NCI-H187 treated with DMSO at 0.1 percent for 48 hours (cell line): ENCODE measurements around the gene RASSF1.

Experiments used
- DNase-seq: peaks from one replicate; lab custom pipeline; 2025; lab: John Stamatoyannopoulos, UW

Gene RASSF1

DNA sequence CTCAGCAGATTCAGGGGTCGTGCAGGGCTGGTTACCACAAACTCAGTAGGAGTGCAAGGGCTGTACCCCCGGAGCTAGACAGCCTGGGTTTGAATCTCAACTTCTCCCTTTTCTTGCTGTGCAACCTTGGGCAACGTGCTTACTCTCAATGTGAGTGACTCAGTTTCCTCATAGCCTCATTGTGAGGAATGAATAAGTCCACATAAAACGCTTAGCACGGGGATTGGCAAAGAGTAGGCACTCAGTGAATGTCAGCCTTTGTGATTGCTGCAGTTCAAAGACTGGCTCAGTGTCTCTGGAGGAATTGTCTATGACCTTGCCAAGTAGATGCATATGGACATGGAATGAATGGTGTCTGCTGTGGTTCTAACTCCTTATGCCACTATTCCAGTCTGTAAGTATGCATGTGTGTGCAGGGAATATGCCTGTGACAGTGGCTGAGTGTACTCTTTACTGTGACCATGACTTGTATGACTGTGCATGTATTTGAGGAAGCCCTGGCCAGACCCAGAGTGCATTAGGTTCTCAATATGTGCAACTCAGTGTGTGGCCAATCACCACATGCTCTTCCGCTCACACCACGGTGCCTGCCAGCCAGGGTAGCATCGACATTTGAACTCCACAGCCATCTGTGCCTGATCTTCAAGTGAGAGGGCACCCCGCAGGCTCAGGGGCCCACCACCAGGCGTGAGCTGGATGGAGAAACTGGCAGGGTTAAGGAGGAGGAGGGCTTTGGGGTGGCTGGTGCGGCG, 40.5 kb downstream of the RASSF1 start:
- no peak for DNase-seq

DNA sequence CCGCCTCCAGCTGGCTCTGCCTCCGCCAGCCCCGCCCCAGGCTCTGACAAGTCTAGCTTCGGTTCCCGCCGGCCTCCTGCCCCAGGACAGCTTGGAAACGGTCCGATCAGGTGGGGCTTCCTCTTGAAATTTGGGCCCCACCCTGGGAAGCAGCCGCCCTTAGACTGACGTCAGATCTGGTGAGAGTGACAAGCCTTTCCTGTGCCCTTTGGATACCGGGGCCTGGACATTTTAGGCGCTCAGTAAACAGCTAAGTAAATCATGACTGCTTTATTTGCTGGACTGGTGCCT, 41.1 kb downstream of the RASSF1 start:
- DNase-seq, result no peak

DNA sequence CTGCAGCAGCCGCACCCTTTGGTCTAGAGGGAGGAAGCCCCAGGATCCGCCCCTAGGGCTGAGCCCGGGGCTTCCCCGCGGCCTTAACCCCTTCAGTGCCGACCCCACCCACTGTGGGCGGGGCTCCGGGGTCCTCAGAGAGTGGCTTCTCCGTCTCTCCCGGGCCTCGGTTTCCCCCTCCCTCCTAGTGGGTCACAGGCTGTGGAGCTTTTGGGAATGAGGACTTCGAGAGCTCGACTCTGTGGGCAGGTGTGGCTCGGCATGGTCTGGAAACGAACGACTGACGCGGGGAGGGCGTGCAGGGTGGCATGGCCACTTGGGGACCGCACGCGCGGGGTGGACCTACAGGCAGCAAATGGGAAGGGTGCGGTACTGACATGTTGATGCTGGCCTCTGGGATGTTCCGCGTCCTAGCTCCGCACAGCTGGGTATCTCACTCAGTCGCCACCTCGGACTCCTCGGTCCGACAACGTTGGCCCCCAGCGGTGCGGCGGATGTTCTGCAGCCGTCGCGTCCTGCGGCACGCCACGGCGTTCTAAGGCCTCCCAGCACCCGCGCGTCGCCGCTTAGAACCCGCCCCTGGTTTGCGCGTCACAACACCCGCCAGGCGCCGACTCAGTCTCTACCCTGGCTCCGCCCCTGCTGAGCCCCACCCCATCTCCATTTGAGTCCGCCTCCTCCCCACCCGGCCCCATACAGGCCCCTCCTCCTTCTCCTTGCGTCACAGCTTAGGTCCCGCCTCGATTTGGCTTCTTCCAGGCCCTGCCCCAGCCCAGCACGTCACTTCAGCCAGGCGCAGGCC, 41.6 kb downstream of the RASSF1 start, which contains the start of the genes HYAL3 and NAA80:
TSS of gene HYAL3 (minus strand) at position 570 of the 802 bp plus-strand sequence. CDS start 3,803 bp downstream, outside the sequence.
TSS of gene NAA80 (minus strand) at position 570 of the 802 bp plus-strand sequence. CDS start 1,942 bp downstream, outside the sequence.
- peak; percentile 68 for DNase-seq

DNA sequence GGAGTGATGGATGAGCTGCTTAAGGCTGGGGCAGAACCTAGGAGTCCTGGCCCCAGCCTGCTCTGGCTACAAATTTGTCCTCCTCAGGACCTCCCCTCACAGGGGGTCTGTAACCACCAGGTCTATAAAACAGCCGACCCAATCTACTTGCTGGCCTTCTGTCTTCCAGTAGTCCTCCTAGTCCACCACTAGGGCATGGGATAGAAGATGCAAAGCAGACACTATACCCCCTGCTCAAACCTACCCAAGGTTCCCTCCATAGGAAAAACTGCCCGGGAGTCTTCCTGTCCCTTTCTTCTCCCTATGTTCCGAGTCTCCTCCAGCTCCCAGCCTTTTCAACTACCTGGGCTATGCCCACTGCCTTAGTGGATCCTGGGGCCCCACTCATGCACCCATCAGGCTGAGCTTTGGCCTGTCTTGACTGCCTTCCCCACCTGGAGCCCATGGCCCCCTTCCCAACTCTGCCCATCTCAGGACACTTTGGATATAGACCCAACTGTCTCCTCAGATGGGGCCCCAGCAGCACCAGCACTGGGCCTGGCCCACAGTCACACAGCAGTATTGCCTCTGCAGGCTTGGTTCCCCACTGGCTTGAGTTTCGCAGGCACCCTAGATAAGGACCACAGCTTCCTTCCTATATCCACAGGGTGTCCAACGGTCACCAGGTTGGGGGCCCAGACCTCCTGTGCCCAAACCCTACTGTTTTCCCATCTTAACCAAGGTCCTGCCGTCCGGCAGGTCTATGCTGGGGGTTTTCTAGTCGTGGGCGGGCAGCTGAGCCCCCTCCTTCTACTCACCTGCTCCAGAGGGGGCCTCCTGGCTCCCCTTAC, 42.5 kb downstream of the RASSF1 start:
- no peak for DNase-seq

DNA sequence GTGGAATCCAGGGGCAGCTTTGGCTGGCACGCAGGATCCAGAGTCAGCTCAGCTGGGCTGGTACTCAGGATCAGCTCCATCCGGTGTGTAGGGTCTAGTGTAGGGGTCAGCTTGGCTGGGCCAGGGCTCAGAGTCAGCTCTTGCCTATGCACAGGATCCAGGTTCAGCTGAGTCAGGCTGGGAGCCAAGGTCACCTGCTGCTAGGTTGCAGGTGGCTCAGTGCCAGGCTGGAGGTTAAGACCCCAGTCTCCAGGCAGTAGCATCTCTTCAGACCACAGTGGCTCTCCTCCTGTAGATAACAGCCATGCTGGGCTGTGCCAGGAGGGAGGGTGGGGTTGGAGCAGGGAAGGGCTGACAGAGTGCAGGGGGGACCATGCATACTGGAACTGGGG, 43.3 kb downstream of the RASSF1 start:
- DNase-seq, result no peak

DNA sequence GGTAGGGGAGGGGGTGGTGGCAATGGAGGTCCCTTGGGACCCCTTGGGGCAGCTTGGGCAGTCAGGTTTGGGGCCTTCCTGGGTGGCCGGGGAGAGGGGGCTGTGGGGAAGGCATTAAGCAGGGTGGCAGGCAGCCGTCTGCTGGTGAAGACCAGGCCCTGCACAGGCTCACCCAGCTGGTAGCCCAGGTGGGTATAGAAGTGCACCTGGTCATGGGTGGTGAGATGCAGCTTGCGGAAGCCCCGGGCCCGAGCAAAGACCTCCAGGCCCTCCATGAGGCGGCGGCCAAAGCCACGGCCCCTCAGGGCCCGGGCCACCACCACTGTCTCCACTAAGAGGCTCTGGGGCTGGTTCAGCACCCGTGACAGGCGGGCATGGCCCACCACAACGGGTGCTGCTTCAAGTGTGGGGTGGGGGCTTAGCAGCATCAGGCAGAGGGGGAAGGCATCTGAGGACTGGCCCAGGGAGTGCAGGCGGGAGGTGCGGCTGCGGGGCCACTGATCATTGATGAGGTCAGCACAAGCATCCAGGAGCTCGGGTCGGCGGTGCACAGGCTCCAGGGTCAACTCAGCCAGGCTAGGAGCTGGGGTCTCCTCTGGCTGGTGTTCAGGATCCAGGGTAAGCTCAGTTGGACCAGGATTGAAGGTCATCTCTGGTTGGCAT, 43.8 kb downstream of the RASSF1 start:
- DNase-seq, result no peak

DNA sequence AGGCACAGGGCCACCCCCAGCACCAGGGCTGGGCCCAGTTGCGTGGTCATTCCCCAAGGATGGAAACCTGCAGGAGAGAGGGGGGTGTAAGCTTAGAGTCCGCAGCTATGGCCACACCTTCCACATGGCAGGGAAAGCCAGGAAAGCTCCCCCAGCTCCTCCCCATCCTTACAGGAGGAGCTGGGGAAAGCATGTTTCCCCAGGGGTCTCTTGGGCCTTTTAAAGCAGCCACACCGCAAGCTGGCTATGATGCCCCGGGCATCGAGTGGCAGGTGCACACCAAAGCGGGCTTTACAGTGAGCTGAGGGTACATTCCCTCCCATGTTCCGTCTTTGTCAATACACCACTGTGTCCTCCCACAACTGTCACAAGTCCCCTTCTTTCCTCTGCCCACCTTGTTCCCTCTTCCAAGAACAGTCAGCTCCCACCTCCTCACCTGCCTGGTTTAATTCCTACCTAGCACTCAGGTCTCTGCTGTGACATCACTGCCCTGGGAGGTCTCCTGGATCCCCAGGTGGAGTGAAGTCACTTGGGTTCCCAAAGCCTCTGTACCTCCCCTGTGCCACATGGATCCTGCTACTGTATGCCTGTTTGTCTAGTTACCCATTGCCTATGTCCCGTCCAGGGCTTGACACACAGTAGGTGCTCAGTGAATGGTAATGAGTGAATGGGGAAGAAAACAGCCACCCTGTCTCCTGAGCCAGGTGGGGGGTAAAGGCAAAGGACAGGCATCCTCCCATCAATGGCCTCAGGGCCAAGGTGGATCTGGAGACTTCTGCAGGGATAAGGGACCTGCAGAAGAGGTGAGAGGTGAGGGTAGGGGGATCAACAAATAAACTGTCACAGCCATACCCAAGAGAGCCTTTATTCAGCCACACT, 44.8 kb downstream of the RASSF1 start:
- DNase-seq, result no peak

DNA sequence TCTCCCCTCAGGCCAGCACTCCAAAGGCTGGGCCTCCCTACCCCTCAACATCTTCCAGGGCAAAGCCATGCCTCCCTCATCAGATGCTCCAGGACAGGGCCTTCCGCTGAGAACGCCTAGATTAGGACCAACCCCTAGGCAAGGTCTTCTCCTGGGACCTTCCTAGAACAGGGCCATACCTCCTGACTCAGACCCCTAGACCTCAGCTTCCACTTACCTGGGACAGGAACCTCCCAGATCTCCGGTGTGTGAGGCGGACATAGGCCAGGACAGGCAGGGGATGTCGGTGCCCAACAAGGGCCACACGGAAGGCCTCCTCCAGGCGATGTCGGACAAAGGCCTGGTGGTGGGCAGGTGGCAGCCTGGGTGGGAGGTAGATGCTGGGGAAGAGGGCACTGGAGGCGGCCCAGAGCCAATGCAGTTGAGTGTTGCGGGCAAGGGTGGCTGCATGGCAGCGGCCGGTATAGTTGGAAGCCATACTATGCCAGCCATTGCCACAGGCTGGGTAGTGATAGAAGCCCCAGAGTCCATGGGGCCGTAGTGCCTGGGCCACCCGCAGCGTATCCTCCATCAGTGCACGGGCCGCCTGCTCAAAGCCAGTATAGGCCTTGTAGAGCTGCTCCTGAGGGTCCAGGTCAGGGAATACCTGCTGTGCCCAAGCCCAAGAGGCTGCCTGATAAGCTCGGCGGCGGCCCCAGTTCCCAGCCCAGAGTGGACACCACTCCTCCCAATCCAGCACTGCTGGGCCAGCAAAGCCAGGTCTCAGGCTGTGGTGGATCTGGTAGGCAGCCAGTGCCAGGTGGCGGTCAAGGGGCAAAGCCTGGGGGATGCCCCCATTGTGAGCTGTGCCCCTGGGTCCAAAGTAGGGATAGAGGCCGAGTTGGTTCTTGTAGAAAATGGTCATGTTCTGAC, 45.9 kb downstream of the RASSF1 start:
- DNase-seq, result no peak

DNA sequence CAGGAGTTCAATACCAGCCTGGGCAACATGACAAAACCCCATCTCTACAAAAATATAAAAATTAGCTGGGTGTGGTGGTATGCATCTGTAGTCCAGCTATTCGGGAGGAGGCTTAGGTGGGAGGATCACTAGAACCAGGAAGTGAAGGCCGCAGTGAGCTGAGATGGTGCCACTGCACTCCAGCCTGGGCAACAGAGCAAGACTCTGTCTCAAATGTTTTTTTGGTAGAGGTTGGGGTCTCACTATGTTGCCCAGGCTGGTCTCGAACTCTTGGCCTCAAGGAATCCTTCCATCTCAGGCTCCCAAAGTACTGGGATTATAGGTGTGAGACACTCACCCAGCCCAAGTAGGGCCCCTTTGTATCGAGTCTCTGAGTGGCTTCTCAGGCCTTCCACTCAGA, 46.5 kb downstream of the RASSF1 start:
- no peak for DNase-seq

DNA sequence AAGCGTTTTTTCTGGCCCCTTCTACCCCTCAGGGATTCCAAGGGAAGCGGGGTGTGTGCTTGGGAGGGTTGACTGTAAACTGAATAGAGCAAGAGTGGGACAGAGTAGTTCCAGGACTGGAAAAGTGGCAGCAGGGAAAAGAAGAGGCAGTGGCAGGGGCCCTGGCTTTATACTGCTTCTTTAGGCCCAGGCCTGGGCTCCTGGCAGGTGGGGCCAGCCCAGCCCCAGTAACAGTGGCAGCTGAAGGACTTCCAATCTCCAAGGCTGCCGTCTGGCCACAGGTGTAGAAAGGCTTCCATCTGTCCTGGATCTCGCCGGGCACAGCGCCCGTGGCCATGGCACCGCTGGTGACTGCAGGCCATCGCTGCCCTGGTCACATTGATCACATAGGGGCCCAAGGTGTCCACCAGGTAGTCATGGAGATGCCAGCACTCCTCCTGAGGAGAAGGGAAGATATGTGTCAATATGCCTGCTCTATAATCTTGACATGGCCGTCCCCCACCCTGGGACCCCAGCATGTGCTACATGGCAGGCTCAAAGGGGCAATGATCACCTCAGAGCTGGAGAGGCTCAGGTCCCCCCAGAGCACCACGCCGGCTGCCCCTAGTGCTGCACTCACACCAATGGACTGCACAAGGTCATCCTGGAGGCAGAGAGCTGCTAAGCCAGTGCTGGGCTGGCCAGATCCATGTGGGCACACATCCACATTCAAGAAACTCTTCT, 47.4 kb downstream of the RASSF1 start:
- no peak for DNase-seq

DNA sequence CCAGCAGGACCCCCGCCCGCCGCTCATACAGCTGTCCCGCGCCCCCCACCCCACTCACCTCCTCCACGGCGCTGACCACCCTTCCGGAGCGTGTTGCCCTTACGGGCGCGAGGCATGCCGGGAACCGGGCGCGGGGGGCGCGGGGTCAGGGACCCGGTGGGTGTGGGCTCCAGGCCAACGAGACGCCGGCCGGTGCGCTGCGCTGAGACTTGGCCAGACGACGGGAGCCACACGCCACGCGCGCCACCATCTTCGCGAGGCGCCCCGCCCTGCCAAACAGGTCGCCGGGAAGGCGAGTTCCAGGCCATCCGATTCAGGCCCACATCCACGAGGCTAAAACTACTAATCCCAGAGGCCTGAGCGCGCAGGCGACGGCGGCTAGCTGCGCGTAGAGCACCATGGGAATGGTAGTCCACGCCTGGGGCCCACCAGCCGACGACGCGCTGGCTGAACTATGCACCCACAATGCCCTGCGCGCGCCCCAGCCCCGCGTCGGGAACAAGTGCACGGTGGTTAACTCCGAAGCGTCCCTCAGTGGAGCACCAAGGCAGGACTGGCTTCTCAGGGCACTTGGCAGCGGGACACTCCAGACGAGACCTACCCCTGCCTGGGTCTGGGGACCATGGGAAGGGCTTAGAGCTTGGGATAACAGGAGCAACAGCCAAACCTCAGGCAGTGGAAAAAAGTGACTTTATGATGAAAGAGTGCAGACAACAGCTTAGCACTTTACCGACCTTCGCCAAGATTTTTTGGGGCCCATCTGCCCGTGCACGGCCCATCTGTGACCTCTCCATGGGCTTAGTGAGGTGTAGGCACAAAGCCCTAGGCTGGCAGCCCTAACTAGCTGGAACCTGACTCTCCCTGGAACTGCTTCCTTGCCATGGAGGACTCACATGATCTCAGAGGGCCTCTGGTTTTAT, 48.2 kb downstream of the RASSF1 start, which contains the start of gene IFRD2:
TSS of gene IFRD2 (minus strand) at position 271 of the 920 bp plus-strand sequence. CDS start at position 116, 155 bp downstream.
- peak; percentile 17 for DNase-seq

DNA sequence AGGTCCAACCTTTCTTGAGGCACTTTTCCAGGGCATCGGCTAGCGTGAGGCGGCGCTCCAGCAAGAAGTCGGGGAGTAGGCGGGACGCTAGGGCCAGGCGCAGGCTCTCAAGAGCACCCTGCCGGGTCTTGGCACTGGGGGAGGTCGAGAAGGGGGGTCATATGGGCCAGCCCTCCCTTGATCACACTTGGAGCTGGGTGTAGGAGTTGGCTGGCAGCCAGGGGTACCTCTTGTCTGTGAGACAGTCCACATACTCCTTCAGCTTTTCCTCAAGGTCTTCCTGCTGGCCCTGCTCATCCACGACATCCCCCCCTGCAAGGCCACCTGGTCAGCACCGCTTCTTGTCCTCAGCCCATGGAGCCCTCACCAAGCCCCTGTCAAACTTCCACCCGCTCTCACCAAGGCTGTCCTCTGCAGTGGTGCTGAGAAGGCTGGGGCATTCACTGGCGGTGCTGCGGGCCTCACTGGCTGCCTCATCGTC, 50.4 kb downstream of the RASSF1 start:
- no peak for DNase-seq

DNA sequence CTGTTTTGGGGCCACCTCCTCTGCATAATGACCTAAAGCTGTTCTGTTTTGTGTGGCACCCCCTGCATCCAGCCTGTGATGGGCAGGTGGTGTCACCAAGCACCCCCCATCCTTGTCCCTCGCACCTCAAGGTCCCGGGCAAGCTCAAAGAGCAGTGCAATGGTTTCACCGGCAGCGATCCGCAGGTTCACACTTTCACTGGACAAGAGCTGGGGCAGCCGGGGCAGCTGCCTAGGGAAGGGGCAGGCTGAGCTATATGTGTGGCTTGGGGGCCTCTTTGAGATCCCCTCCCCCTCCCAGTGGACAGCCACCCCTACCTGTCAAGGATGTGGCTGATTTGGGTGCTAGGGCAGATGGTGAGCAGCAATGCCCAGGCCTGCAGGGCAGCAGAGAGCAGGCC, 51.5 kb downstream of the RASSF1 start:
- no peak for DNase-seq

DNA sequence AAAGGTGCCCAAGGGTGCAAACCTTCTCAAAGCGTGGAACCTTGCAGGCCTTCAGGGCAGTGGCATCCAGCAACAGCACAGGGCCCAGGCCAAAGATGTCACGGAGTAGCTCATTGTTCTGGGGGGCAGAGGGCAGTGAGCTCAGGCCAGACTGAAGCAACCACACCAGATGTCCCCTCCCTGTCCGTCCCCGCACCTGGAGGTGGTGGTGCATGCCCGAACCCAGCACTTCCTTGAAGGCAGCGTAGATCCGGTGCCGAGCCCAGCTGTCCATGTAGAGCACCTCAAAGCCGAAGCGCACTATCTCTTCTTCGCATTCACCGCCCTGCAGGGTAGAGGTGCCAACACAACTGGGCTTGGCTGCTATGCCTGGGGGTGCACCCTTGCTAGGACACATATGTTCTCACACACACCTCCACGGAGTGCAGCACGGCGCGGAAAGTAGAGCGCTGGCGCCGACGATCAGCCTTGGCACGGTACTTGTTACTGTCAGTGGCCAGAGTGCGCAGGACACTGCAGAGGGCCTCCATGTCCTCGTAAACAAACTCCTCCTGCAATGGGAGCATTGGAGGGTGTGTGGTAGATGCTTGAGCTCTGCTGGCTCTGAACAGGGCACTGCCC, 52.1 kb downstream of the RASSF1 start:
- DNase-seq, result no peak

DNA sequence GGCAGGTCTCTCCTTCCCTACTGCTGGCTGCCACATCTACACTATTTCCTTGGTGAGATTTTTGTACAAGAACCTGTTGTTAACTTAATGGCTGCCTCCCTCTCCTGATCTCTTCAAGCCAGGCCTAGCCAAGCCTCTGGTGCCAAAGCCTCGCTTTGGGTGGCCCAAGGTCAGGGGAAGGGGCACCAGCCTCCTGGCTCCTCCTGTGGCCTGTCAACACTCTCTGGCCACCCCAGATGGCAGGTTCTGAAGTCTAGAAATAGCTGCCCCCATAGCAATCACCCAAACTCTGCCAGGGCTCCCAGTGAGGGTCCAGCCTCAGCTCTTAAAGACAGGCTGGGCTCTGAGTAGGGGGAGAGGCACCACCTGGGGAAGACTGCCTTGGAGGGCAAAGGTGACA, 53.4 kb downstream of the RASSF1 start:
- no peak for DNase-seq

DNA sequence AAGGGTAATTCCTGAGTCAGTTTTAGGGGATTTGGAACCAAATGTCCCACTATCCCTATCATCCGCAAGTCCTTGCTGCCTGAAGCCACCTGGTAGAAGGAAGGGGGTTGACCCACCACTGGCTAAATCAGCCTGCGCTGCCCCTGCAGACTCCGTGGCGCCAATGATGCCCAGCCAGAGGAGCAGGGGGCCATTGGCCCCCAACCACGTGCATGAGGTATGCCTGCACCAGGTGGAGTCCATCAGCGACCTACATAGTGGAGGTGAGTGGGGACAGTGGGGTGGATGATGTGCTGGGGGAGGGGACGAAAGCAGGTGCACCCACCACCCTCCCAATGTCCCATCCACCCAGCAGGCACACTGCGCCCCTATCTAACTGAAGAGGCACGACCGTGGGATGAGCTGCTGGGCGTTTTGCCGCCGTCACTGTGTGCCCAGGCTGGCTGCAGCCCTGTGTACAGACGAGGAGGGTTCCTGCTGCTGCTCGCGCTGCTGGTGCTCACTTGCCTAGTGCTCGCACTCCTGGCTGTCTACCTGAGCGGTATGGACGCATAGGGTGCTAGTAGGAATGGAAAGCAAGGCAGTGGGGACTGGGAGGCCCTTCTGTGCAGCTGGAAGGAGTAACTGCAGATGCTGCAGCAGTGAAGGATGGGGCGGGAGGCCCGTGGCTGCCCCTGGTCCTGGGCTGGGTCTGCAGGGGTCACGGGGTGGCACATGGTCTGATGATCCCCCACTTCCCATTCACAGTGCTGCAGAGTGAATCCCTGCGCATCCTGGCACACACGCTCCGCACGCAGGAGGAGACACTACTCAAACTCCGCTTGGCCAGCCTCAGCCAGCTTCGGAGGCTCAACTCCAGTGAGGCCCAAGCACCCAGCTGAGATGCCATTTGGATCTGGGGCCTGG, 54.1 kb downstream of the RASSF1 start:
- no peak for DNase-seq
